Measurements from ENCODE around the gene CCR9. TPM values are rescaled to one million over a fixed set of nuclear protein-coding genes. Genes with fewer than 3 reads are reported as not detected.

CCR9 gene
- total RNA-seq, 1 experiment from 2014 or later, result not detected

DNA sequence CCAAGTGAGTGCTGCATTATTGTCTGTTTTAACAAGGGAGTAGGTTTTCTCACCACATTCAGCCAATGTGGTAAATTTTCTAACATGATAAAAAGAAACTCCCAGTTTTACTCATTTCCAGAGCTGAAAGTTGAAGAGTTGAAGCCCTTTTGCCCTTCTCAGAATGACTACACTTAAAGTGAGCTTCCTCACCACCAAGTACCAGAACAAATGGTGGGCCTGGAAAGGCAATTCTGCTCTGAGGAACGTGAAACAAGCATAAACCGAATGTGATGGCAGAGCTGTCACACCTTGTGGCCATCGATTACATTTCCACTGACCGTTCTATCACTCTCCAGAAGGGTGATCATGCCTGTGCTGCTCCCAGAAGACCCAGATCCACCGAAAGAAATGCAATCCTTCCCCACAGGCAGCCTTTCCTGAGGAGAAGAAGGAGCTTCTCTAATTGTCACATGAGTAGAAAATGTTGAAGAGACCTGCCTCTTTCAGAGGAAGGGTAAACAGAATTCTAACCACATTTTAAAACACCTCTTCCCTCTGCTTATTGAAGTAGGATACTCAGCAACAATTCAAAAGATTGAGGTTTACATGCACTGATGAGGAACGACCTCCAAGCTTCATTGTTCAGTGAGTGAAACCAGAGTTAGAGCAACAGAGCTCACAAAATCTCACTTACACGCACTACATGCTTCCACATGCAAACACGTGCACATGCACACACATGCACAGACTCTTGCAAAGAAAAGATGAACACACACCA, 21.4 kb upstream of the CCR9 start:
- CTCF ChIA-PET, result no interaction called here
- H3K36me3 ChIP-seq (ENCODE audit: insufficient read depth, low read length, poor library complexity, severe bottlenecking), result no peaks in the 10 kb centered on the region
- no peak for DNase-seq (ENCODE audit: low spot score)
- H3K4me1 ChIP-seq (ENCODE audit: insufficient read depth, low read length, poor library complexity, severe bottlenecking), result no peaks in the 10 kb centered on the region
- intact Hi-C loops (cut with micrococcal nuclease; ENCODE audit: unreplicated experiment), result no loop called here
- POLR2A ChIA-PET (ENCODE audit: low non-redundant PET), result no interaction called here
- H3K4me3 ChIP-seq (ENCODE audit: low read depth, low read length, poor library complexity, severe bottlenecking), result no peak overlapping the region
- no TSS peak for BruUV-seq (replicated peaks)
- no peaks in the 10 kb centered on the region for H3K9me3 ChIP-seq (ENCODE audit: low read depth, low read length, poor library complexity, severe bottlenecking)
- no peak for TF ChIP-seq EZH2 (IDR thresholded peaks at IDR 0.05; ENCODE audit: borderline replicate concordance, low read depth, low read length, poor library complexity, severe bottlenecking)
- TF ChIP-seq, protein P1, sequence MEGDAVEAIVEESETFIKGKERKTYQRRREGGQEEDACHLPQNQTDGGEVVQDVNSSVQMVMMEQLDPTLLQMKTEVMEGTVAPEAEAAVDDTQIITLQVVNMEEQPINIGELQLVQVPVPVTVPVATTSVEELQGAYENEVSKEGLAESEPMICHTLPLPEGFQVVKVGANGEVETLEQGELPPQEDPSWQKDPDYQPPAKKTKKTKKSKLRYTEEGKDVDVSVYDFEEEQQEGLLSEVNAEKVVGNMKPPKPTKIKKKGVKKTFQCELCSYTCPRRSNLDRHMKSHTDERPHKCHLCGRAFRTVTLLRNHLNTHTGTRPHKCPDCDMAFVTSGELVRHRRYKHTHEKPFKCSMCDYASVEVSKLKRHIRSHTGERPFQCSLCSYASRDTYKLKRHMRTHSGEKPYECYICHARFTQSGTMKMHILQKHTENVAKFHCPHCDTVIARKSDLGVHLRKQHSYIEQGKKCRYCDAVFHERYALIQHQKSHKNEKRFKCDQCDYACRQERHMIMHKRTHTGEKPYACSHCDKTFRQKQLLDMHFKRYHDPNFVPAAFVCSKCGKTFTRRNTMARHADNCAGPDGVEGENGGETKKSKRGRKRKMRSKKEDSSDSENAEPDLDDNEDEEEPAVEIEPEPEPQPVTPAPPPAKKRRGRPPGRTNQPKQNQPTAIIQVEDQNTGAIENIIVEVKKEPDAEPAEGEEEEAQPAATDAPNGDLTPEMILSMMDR (conservative IDR thresholded peaks at IDR 0.05; ENCODE audit: low read depth, low read length), result no peak
- no peak overlapping the region for H3K27ac ChIP-seq (ENCODE audit: low read depth, low read length, poor library complexity, severe bottlenecking)
- no peaks in the 10 kb centered on the region for H3K27me3 ChIP-seq (replicated peaks; ENCODE audit: insufficient read depth, low read depth, low read length, poor library complexity)

DNA sequence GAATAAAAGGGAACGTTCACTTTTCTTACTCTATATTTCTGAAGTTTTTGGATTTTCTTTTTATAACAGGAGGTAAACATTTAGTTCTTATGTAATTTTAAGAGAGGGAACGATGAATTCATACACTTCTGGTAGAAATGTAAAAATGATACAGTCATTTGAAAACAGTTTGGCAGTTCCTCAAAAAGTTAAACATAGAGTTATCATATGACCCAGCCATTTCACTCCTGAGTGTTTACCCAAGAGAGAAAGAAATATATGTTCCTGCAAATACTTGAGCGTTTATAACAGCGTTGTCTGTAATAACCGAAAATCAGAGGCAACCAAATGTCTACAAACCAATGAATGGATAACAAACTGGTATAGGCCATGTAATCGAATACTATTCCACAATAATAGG, 20.8 kb upstream of the CCR9 start:
- intact Hi-C loops (cut with micrococcal nuclease; ENCODE audit: unreplicated experiment), result no loop called here
- no TSS peak for BruUV-seq (replicated peaks)
- CTCF ChIA-PET, result no interaction called here

DNA sequence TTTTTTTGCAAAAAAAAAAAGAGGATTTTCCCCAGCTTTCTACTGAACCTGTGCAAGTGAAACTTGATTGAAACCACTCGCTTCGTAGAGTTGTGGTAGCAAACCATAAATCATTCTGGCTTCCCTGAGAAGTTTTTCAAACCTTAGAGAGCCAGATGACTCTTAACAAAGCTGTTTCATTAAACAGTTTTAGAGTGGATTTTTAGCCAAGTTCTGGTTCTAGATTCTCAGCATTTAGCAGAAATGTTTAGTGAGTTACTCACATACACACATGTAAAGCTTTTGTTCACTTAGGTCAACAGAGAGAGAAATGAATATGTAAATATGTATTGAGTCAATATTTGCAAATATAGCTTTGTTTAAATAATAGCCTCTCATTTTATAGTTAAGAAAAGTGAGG, 18.1 kb upstream of the CCR9 start:
- Histone ChIP-seq H3K4me3 (ENCODE audit: low read depth, low read length, poor library complexity, severe bottlenecking) (no peak overlapping the region), H3K36me3 (ENCODE audit: insufficient read depth, low read length, poor library complexity, severe bottlenecking) (no peaks in the 10 kb centered on the region), H3K27ac (ENCODE audit: low read depth, low read length, poor library complexity, severe bottlenecking) (no peak overlapping the region), H3K4me1 (ENCODE audit: insufficient read depth, low read length, poor library complexity, severe bottlenecking) (no peaks in the 10 kb centered on the region), H3K9me3 (ENCODE audit: low read depth, low read length, poor library complexity, severe bottlenecking) (no peaks in the 10 kb centered on the region), H3K27me3 (replicated peaks; ENCODE audit: insufficient read depth, low read depth, low read length, poor library complexity) (no peaks in the 10 kb centered on the region)
- DNase-seq (ENCODE audit: low spot score), result no peak
- BruUV-seq (replicated peaks), result no TSS peak
- TF ChIP-seq EZH2 (IDR thresholded peaks at IDR 0.05; ENCODE audit: borderline replicate concordance, low read depth, low read length, poor library complexity, severe bottlenecking), result no peak
- TF ChIP-seq, protein P1 (conservative IDR thresholded peaks at IDR 0.05; ENCODE audit: low read depth, low read length), result no peak
- intact Hi-C loops (cut with micrococcal nuclease; ENCODE audit: unreplicated experiment), result no loop called here
- ChIA-PET POLR2A (ENCODE audit: low non-redundant PET) (no interaction called here), CTCF (no interaction called here)

More for the DNA sequence above, 20.8 kb upstream of the CCR9 start:
- no peaks in the 10 kb centered on the region for H3K27me3 ChIP-seq (replicated peaks; ENCODE audit: insufficient read depth, low read depth, low read length, poor library complexity)
- POLR2A ChIA-PET (ENCODE audit: low non-redundant PET), result no interaction called here
- TF ChIP-seq EZH2 (IDR thresholded peaks at IDR 0.05; ENCODE audit: borderline replicate concordance, low read depth, low read length, poor library complexity, severe bottlenecking), result no peak
- TF ChIP-seq, protein P1 (conservative IDR thresholded peaks at IDR 0.05; ENCODE audit: low read depth, low read length), result no peak
- H3K27ac ChIP-seq (ENCODE audit: low read depth, low read length, poor library complexity, severe bottlenecking), result no peak overlapping the region
- DNase-seq (ENCODE audit: low spot score), result no peak
- no peaks in the 10 kb centered on the region for H3K36me3 ChIP-seq (ENCODE audit: insufficient read depth, low read length, poor library complexity, severe bottlenecking)
- no peaks in the 10 kb centered on the region for H3K4me1 ChIP-seq (ENCODE audit: insufficient read depth, low read length, poor library complexity, severe bottlenecking)
- no peak overlapping the region for H3K4me3 ChIP-seq (ENCODE audit: low read depth, low read length, poor library complexity, severe bottlenecking)
- no peaks in the 10 kb centered on the region for H3K9me3 ChIP-seq (ENCODE audit: low read depth, low read length, poor library complexity, severe bottlenecking)

Data from A673 (cell line).